Activated CD4-positive, alpha-beta T cell treated with anti-CD3 and anti-CD28 coated beads, Interleukin-2, amount 50 U/mL, for 24 hours (primary cell): ENCODE measurements around the gene SMAD7.

ENCODE experiments used
- DNase-seq, 2 donors: peaks; one replicate each; pipeline ENCODE4 v3.0.0-alpha.2; 2020; ENCODE audit warnings: low read depth in 1 of 2, low spot score in 1 of 2

SMAD7 gene

GRCh38 chr18:48962252-48962993 lies 11.7 kb upstream of the SMAD7 start:
- no peak for DNase-seq

GRCh38 chr18:48961547-48961946 lies 10.8 kb upstream of the SMAD7 start:
- no peak for DNase-seq

- no peak for DNase-seq
Observed at GRCh38 chr18:48959921-48960920, 9.5 kb upstream of the SMAD7 start.

GRCh38 chr18:48959551-48959920 lies 8.8 kb upstream of the SMAD7 start:
- DNase-seq = no peak

GRCh38 chr18:48958951-48959350 lies 8.2 kb upstream of the SMAD7 start:
- DNase-seq = no peak

- DNase-seq = no peak
Observed at GRCh38 chr18:48957616-48958015, 6.9 kb upstream of the SMAD7 start.

- DNase-seq = no peak
Observed at GRCh38 chr18:48957136-48957535, 6.4 kb upstream of the SMAD7 start.

GRCh38 chr18:48956356-48956755 lies 5.6 kb upstream of the SMAD7 start:
- DNase-seq = no peak

- no peak for DNase-seq
Observed at GRCh38 chr18:48955830-48956261, 5.1 kb upstream of the SMAD7 start.

- no peak for DNase-seq
Observed at GRCh38 chr18:48954886-48955819, 4.4 kb upstream of the SMAD7 start.

- no peak for DNase-seq
Observed at GRCh38 chr18:48953104-48953706, 2.4 kb upstream of the SMAD7 start.

- no peak for DNase-seq
Observed at GRCh38 chr18:48952287-48953103, 1.7 kb upstream of the SMAD7 start.

- DNase-seq = peak in 1 of 2 donors; percentile 51
Observed at GRCh38 chr18:48951448-48952286, 902 bp upstream of the SMAD7 start.

GRCh38 chr18:48949606-48950535 lies 894 bp downstream of the SMAD7 start:
- no peak for DNase-seq

- DNase-seq = no peak
Observed at GRCh38 chr18:48949050-48949605, 1.6 kb downstream of the SMAD7 start.

- DNase-seq = no peak
Observed at GRCh38 chr18:48948112-48949049, 2.4 kb downstream of the SMAD7 start.
